ENCODE data around the gene HACD2. TPM values are rescaled to one million over a fixed set of nuclear protein-coding genes. Genes with fewer than 3 reads are reported as not detected.

Gene HACD2
- polyA plus RNA-seq, 2 of the 4 experiments (the other 2 are of a cell fraction): 41.8 to 97.7 TPM

GRCh38 chr3:123568034-123568433 is 16.8 kb downstream of the HACD2 start:
- no peaks in the 10 kb centered on the region for H3K4me1 ChIP-seq
- ATAC-seq (no peak), FAIRE-seq (no peak), DNase-seq (ENCODE audit: low read depth in 1 of 2, low spot score in 1 of 2) (no peak)
- no peak overlapping the region for H3K4me2 ChIP-seq
- WGBS (ENCODE audit: missing lambda C conversion rate): 96% methylated on average over 7 of the region's 7 CpGs
- H3K4me3 ChIP-seq: no peak overlapping the region
- H3K9me3 ChIP-seq: no peaks in the 10 kb centered on the region
- no peak overlapping the region for H3K27ac ChIP-seq
- ChIA-PET POLR2A (no interaction called here), CTCF (interaction anchor here (6.4 kb wide), 1 partner anchor 8 kb away, joined by 52 read pairs; no protein-coding TSS in a partner anchor)
- TF ChIP-seq MAFK (IDR thresholded peaks at IDR 0.05; ENCODE audit: partially characterized antibody) (no peak), RARB (CRISPR knock-in tag; IDR thresholded peaks at IDR 0.05) (no peak), KDM1A (IDR thresholded peaks at IDR 0.05; ENCODE audit: low read depth) (no peak), RCOR1 (IDR thresholded peaks at IDR 0.05; ENCODE audit: low read depth, low read length) (no peak), KDM5A (IDR thresholded peaks at IDR 0.05) (no peak)

- ATAC-seq (no peak), FAIRE-seq (no peak), DNase-seq (ENCODE audit: low read depth in 1 of 2, low spot score in 1 of 2) (no peak)
- Histone ChIP-seq H3K27ac (no peak overlapping the region), H3K4me1 (no peaks in the 10 kb centered on the region), H3K4me3 (no peak overlapping the region), H3K9me3 (no peaks in the 10 kb centered on the region), H3K4me2 (no peak overlapping the region)
- 92% methylated on average over 6 of the region's 6 CpGs for WGBS (ENCODE audit: missing lambda C conversion rate)
- no peak for TF ChIP-seq HOXB5 (CRISPR knock-in tag; IDR thresholded peaks at IDR 0.05)
- TF ChIP-seq FOSL2 (IDR thresholded peaks at IDR 0.05): no peak
- TF ChIP-seq FOSL2 (CRISPR knock-in tag; IDR thresholded peaks at IDR 0.05): no peak
- TF ChIP-seq TFCP2L1 (CRISPR knock-in tag; IDR thresholded peaks at IDR 0.05): no peak
- TF ChIP-seq FOSB (CRISPR knock-in tag; IDR thresholded peaks at IDR 0.05): no peak
- TF ChIP-seq NR3C1 (IDR thresholded peaks at IDR 0.05): no peak
- TF ChIP-seq CHD2 (IDR thresholded peaks at IDR 0.05; ENCODE audit: low read length, partially characterized antibody): no peak
- no peak for TF ChIP-seq RCOR1 (IDR thresholded peaks at IDR 0.05; ENCODE audit: low read depth, low read length)
- no peak for TF ChIP-seq PHF8 (IDR thresholded peaks at IDR 0.05; ENCODE audit: borderline replicate concordance, low read depth)
- TF ChIP-seq RAD21 (conservative IDR thresholded peaks at IDR 0.05 in 1 of 2, IDR thresholded peaks at IDR 0.05 in 1 of 2): no peak
- TF ChIP-seq EHF (CRISPR knock-in tag; IDR thresholded peaks at IDR 0.05): no peak
- TF ChIP-seq RNF2 (IDR thresholded peaks at IDR 0.05; ENCODE audit: borderline replicate concordance, low read depth): no peak
- no peak for TF ChIP-seq MYC (IDR thresholded peaks at IDR 0.05; ENCODE audit: borderline replicate concordance, low read length)
- no peak for TF ChIP-seq SMC3 (IDR thresholded peaks at IDR 0.05)
- no peak for TF ChIP-seq JUN (IDR thresholded peaks at IDR 0.05)
- TF ChIP-seq EP300 (IDR thresholded peaks at IDR 0.05): no peak
- no peak for TF ChIP-seq CBX8 (IDR thresholded peaks at IDR 0.05)
- ChIA-PET CTCF (interaction anchor here (1.3 kb wide), 1 partner anchor 235 kb away, joined by 3 read pairs; no protein-coding TSS in a partner anchor), POLR2A (no interaction called here)
Observed at GRCh38 chr3:123564056-123564455, 20.8 kb downstream of the HACD2 start.

GRCh38 chr3:123562547-123562946 is 22.3 kb downstream of the HACD2 start:
- Histone ChIP-seq H3K4me3 (no peak overlapping the region), H3K4me2 (no peak overlapping the region), H3K4me1 (no peaks in the 10 kb centered on the region), H3K9me3 (no peaks in the 10 kb centered on the region), H3K27ac (no peak overlapping the region)
- ATAC-seq (no peak), DNase-seq (ENCODE audit: low read depth in 1 of 2, low spot score in 1 of 2) (no peak), FAIRE-seq (no peak)
- POLR2A ChIA-PET: no interaction called here
- TF ChIP-seq EHF (CRISPR knock-in tag; IDR thresholded peaks at IDR 0.05) (no peak), SREBF2 (IDR thresholded peaks at IDR 0.05) (no peak), MAFK (IDR thresholded peaks at IDR 0.05; ENCODE audit: partially characterized antibody) (no peak), ZNF302 (CRISPR knock-in tag; IDR thresholded peaks at IDR 0.05) (no peak)
- CTCF ChIA-PET: interaction anchor here (0.9 to 6.3 kb wide), 4 partner anchors 9 to 234 kb away, joined by 3 to 112 read pairs (median 36); no protein-coding TSS in a partner anchor
- 90% methylated on average over 1 of the region's 1 CpG for WGBS (ENCODE audit: missing lambda C conversion rate)

GRCh38 chr3:123561188-123561587 is 23.7 kb downstream of the HACD2 start:
- no peak overlapping the region for H3K4me3 ChIP-seq
- ChIA-PET POLR2A (no interaction called here), CTCF (interaction anchor here (1.4 to 6.3 kb wide), 4 partner anchors 9 to 233 kb away, joined by 5 to 112 read pairs (median 59); no protein-coding TSS in a partner anchor)
- H3K4me1 ChIP-seq: no peaks in the 10 kb centered on the region
- 84% methylated on average over 2 of the region's 2 CpGs for WGBS (ENCODE audit: missing lambda C conversion rate)
- DNase-seq (ENCODE audit: low read depth in 1 of 2, low spot score in 1 of 2) (no peak), FAIRE-seq (no peak), ATAC-seq (no peak)
- no peak overlapping the region for H3K27ac ChIP-seq
- H3K9me3 ChIP-seq: peaks cover under 1% of the 10 kb centered on the region; the same call in 1 of the 3 replicates
- TF ChIP-seq POLR2A (IDR thresholded peaks at IDR 0.05; ENCODE audit: low read length): no peak
- no peak for TF ChIP-seq FOXS1 (CRISPR knock-in tag; IDR thresholded peaks at IDR 0.05)
- TF ChIP-seq HOXA7 (CRISPR knock-in tag; IDR thresholded peaks at IDR 0.05): no peak
- TF ChIP-seq HOXB5 (CRISPR knock-in tag; IDR thresholded peaks at IDR 0.05): no peak
- no peak for TF ChIP-seq FOSB (CRISPR knock-in tag; IDR thresholded peaks at IDR 0.05)
- TF ChIP-seq BCL3 (IDR thresholded peaks at IDR 0.05): no peak
- TF ChIP-seq, protein P1, sequence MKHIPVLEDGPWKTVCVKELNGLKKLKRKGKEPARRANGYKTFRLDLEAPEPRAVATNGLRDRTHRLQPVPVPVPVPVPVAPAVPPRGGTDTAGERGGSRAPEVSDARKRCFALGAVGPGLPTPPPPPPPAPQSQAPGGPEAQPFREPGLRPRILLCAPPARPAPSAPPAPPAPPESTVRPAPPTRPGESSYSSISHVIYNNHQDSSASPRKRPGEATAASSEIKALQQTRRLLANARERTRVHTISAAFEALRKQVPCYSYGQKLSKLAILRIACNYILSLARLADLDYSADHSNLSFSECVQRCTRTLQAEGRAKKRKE (CRISPR knock-in tag; IDR thresholded peaks at IDR 0.05; ENCODE audit: low read depth): no peak
- no peak for TF ChIP-seq TFCP2L1 (CRISPR knock-in tag; IDR thresholded peaks at IDR 0.05)
- no peak for TF ChIP-seq POLR2AphosphoS2 (conservative IDR thresholded peaks at IDR 0.05; ENCODE audit: low read length)
- TF ChIP-seq CBX2 (IDR thresholded peaks at IDR 0.05; ENCODE audit: borderline replicate concordance, low read depth): no peak
- no peak for TF ChIP-seq JUNB (IDR thresholded peaks at IDR 0.05)
- no peak for TF ChIP-seq FOSL2 (IDR thresholded peaks at IDR 0.05)
- no peak for TF ChIP-seq FOSL2 (CRISPR knock-in tag; IDR thresholded peaks at IDR 0.05)
- no peak for TF ChIP-seq CEBPB (IDR thresholded peaks at IDR 0.05)
- H3K4me2 ChIP-seq: no peak overlapping the region

Data from A549 (cell line).